ENCODE results near the gene HTR2B.
"Not testable (repeated sequence)": the region's sequence is repeated elsewhere in the genome, so short reads cannot be mapped to it uniquely, and the experiment has no call there.

Gene HTR2B

DNA sequence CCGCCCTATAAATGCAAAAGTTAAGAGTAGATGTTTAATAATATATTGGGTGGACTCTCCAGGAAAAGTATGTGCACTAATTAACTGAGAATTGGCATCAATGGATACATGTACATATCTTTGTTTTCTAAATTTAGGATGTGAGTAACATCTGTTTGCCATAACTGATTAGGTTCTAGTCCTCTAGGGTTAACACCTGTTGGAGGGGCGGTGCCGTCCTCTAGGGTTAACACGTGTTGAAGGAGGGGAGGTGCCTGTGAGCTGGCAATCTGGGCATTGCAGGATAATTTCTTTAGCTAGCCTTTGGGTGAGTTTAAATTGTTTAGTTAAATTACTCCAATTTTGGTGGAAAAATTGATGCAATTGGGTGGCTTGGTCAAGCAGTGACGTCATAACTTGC is 30.9 kb downstream of the HTR2B start:
- no peaks in the 10 kb centered on the region for H3K9me3 ChIP-seq (ENCODE audit: control insufficient read depth, insufficient read depth, low read depth, low read length)
- H3K27ac ChIP-seq (ENCODE audit: low read depth, low read length) = no peak overlapping the region
- H3K9ac ChIP-seq (ENCODE audit: low read length) = no peak overlapping the region
- H3K36me3 ChIP-seq (ENCODE audit: control insufficient read depth, insufficient read depth, low read length) = peaks cover 84% of the 10 kb centered on the region
- no peaks in the 10 kb centered on the region for H3K27me3 ChIP-seq (ENCODE audit: control insufficient read depth, insufficient read depth, low read length)
- H3K4me1 ChIP-seq (ENCODE audit: control insufficient read depth, insufficient read depth, low read length) = peaks cover 7% of the 10 kb centered on the region; the same call in 1 of the 2 replicates
- no peak overlapping the region for H3K4me3 ChIP-seq (ENCODE audit: low read depth, low read length)

DNA sequence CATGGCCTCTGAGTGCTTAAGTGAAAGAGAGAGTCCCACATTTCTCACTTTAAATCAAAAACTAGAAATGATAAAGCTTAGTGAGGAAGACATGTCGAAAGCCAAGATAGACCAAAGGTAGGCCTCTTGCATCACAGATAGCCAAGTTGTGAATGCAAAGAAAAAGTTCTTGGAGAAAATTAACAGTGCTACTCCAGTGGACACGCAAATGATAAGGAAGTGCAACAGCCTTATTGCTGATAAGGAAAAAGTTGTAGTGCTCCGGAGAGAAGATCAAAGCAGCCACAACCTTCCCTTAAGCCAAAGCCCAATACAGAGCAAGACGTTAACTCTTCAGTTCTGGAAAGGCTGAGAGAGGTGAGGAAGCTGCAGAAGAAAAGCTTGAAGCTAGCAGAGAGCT is 36.1 kb downstream of the HTR2B start:
- Histone ChIP-seq H3K4me1 (ENCODE audit: control insufficient read depth, insufficient read depth, low read length) (no peaks in the 10 kb centered on the region), H3K9ac (ENCODE audit: low read length) (no peak overlapping the region), H3K36me3 (ENCODE audit: control insufficient read depth, insufficient read depth, low read length) (peaks cover 95% of the 10 kb centered on the region), H3K27ac (ENCODE audit: low read depth, low read length) (no peak overlapping the region), H3K4me3 (ENCODE audit: low read depth, low read length) (no peak overlapping the region), H3K27me3 (ENCODE audit: control insufficient read depth, insufficient read depth, low read length) (no peaks in the 10 kb centered on the region), H3K9me3 (ENCODE audit: control insufficient read depth, insufficient read depth, low read depth, low read length) (no peaks in the 10 kb centered on the region)

GRCh38 chr2:231084565-231084964 is 40.3 kb downstream of the HTR2B start:
- H3K9ac ChIP-seq (ENCODE audit: low read length) = no peak overlapping the region
- H3K27me3 ChIP-seq (ENCODE audit: control insufficient read depth, insufficient read depth, low read length) = no peaks in the 10 kb centered on the region
- no peaks in the 10 kb centered on the region for H3K9me3 ChIP-seq (ENCODE audit: control insufficient read depth, insufficient read depth, low read depth, low read length)
- no peak overlapping the region for H3K4me3 ChIP-seq (ENCODE audit: low read depth, low read length)
- peaks cover 97% of the 10 kb centered on the region for H3K36me3 ChIP-seq (ENCODE audit: control insufficient read depth, insufficient read depth, low read length)
- no peak overlapping the region for H3K27ac ChIP-seq (ENCODE audit: low read depth, low read length)
- H3K4me1 ChIP-seq (ENCODE audit: control insufficient read depth, insufficient read depth, low read length) = no peaks in the 10 kb centered on the region

DNA sequence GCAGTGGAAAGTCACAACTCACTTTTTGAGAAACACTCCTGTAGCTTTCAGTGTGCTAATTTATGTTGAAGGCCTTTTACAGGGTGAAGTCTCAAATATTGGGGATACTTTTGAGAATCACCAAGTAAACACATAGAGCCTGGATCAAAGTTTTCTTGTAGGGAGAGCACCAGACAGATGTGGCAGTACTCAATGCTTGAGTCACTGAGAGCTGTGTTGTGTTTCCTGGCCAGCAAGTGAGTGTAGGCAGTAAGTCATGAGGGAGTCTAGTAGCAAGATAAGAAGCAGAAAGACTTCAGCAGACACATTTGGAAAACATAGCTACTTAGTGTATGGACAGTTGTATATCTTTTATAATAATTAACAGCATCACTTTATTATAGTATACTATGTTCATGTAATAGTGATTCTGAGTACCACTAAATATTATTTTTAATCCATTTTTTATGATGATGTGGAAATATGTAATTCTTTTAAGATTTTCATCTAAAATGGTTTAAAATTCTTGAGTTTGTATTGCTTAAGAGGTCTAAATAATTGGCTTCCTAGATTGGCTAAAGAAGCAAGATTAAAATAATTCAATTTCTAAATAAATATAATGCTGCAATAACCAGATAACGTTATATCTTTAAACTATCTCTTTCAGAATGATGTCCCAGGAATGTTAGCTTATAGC is 55.3 kb downstream of the HTR2B start:
- Histone ChIP-seq H3K27ac (ENCODE audit: low read depth, low read length) (no peak overlapping the region), H3K4me1 (ENCODE audit: control insufficient read depth, insufficient read depth, low read length) (no peaks in the 10 kb centered on the region), H3K27me3 (ENCODE audit: control insufficient read depth, insufficient read depth, low read length) (no peaks in the 10 kb centered on the region), H3K9ac (ENCODE audit: low read length) (no peak overlapping the region), H3K9me3 (ENCODE audit: control insufficient read depth, insufficient read depth, low read depth, low read length) (no peaks in the 10 kb centered on the region), H3K36me3 (ENCODE audit: control insufficient read depth, insufficient read depth, low read length) (peaks cover 92% of the 10 kb centered on the region), H3K4me3 (ENCODE audit: low read depth, low read length) (no peak overlapping the region)

DNA sequence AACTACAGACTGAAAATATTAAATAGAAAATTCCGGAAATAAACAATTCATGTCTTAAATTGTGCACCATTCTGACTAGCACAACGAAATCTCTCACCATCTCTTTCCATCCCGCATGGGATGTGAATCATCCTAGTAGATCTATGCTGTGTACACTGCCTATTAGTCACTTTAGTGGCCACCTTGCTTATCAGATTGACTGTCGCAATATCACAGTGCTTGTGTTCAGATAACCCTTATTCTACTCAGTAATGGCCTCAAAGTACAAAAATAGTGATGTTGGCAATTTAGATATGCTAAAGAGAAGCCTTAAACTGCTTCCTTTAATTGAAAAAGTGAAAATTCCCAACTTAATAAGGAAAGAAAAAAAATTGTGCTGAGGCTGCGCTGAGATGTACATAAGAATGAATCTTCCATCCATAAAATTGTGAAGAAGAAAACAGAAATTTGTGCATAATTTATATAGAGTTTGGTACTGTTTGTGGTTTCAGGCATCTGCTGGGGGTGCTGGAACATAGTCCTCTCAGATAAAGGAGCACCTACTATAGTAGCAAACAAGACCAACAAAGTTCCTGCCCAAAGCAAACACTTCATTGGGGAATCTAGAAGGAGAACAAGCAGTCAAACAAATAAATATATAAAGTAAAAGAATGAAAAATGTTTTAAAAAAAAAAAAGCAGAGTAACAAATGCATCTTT is 56.2 kb downstream of the HTR2B start:
- no peak overlapping the region for H3K27ac ChIP-seq (ENCODE audit: low read depth, low read length)

GRCh38 chr2:231067531-231067930 is 57.3 kb downstream of the HTR2B start:
- H3K4me3 ChIP-seq (ENCODE audit: low read depth, low read length); H3K27me3 ChIP-seq (ENCODE audit: control insufficient read depth, insufficient read depth, low read length); H3K9ac ChIP-seq (ENCODE audit: low read length); H3K9me3 ChIP-seq (ENCODE audit: control insufficient read depth, insufficient read depth, low read depth, low read length); H3K27ac ChIP-seq (ENCODE audit: low read depth, low read length); H3K4me1 ChIP-seq (ENCODE audit: control insufficient read depth, insufficient read depth, low read length): not testable (repeated sequence)
- peaks cover 97% of the 10 kb centered on the region for H3K36me3 ChIP-seq (ENCODE audit: control insufficient read depth, insufficient read depth, low read length)

More for the DNA sequence above, 56.2 kb downstream of the HTR2B start:
- no peaks in the 10 kb centered on the region for H3K9me3 ChIP-seq (ENCODE audit: control insufficient read depth, insufficient read depth, low read depth, low read length)
- H3K36me3 ChIP-seq (ENCODE audit: control insufficient read depth, insufficient read depth, low read length) = peaks cover 95% of the 10 kb centered on the region
- H3K27me3 ChIP-seq (ENCODE audit: control insufficient read depth, insufficient read depth, low read length) = no peaks in the 10 kb centered on the region
- H3K4me3 ChIP-seq (ENCODE audit: low read depth, low read length) = no peak overlapping the region
- no peak overlapping the region for H3K9ac ChIP-seq (ENCODE audit: low read length)
- H3K4me1 ChIP-seq (ENCODE audit: control insufficient read depth, insufficient read depth, low read length) = no peaks in the 10 kb centered on the region

GRCh38 chr2:231065966-231066365 is 58.9 kb downstream of the HTR2B start:
- Histone ChIP-seq H3K9me3 (ENCODE audit: control insufficient read depth, insufficient read depth, low read depth, low read length) (no peaks in the 10 kb centered on the region), H3K4me3 (ENCODE audit: low read depth, low read length) (no peak overlapping the region), H3K36me3 (ENCODE audit: control insufficient read depth, insufficient read depth, low read length) (peaks cover 97% of the 10 kb centered on the region)

DNA sequence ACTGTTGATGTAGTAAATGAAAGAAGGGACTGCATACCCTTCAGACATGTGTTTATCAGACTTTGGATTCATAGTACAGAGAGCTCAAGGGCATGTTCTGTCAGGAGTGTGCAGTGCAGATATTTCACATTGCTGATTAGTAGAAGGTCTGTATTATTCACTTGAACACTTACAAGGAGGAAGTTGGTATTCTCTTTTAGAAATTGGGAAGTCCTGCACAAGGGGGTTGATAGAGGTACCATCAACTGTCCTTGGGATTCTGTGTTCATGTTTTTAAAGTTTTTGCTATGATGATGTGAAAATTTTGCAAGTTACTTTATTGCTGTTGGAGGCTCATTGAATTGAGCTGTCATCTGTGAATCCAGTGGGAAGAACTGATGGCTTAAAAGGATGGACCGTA is 61.5 kb downstream of the HTR2B start:
- H3K4me3 ChIP-seq (ENCODE audit: low read depth, low read length) = no peak overlapping the region
- H3K27me3 ChIP-seq (ENCODE audit: control insufficient read depth, insufficient read depth, low read length) = no peaks in the 10 kb centered on the region
- H3K4me1 ChIP-seq (ENCODE audit: control insufficient read depth, insufficient read depth, low read length) = no peaks in the 10 kb centered on the region
- H3K36me3 ChIP-seq (ENCODE audit: control insufficient read depth, insufficient read depth, low read length) = peaks cover 78% of the 10 kb centered on the region
- no peak overlapping the region for H3K27ac ChIP-seq (ENCODE audit: low read depth, low read length)
- H3K9me3 ChIP-seq (ENCODE audit: control insufficient read depth, insufficient read depth, low read depth, low read length) = no peaks in the 10 kb centered on the region
- H3K9ac ChIP-seq (ENCODE audit: low read length) = no peak overlapping the region

More at GRCh38 chr2:231065966-231066365, 58.9 kb downstream of the HTR2B start:
- Histone ChIP-seq H3K27ac (ENCODE audit: low read depth, low read length) (no peak overlapping the region), H3K9ac (ENCODE audit: low read length) (no peak overlapping the region), H3K27me3 (ENCODE audit: control insufficient read depth, insufficient read depth, low read length) (no peaks in the 10 kb centered on the region), H3K4me1 (ENCODE audit: control insufficient read depth, insufficient read depth, low read length) (no peaks in the 10 kb centered on the region)

- H3K36me3 ChIP-seq (ENCODE audit: control insufficient read depth, insufficient read depth, low read length) = peaks cover 72% of the 10 kb centered on the region
- no peak overlapping the region for H3K9ac ChIP-seq (ENCODE audit: low read length)
- peaks cover 5% of the 10 kb centered on the region; the same call in 1 of the 2 replicates for H3K4me1 ChIP-seq (ENCODE audit: control insufficient read depth, insufficient read depth, low read length)
- no peaks in the 10 kb centered on the region for H3K27me3 ChIP-seq (ENCODE audit: control insufficient read depth, insufficient read depth, low read length)
- no peaks in the 10 kb centered on the region for H3K9me3 ChIP-seq (ENCODE audit: control insufficient read depth, insufficient read depth, low read depth, low read length)
- H3K4me3 ChIP-seq (ENCODE audit: low read depth, low read length) = no peak overlapping the region
- H3K27ac ChIP-seq (ENCODE audit: low read depth, low read length) = no peak overlapping the region
Measured at GRCh38 chr2:231062776-231063175, 62.1 kb downstream of the HTR2B start.

DNA sequence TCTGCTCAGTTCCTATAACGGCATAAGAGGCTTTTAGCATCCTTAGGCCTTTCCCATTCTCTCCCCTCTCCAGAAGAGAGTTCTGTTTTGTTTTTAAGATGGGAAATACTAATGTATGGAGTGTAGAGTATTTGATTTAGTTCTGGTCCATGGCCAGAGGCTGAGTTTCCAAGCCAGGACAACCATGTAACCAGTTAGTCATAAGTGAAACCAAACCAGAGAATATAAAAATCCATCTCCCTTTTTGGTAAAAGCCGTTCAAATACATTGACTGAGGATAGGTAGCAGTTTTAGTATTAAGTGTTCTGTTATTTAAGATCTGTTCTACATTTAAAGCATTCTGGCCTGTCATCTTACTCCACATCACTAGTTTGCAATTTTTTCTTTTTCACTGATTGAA is 65.1 kb downstream of the HTR2B start:
- H3K4me3 ChIP-seq (ENCODE audit: low read depth, low read length) = no peak overlapping the region
- no peaks in the 10 kb centered on the region for H3K27me3 ChIP-seq (ENCODE audit: control insufficient read depth, insufficient read depth, low read length)
- no peak overlapping the region for H3K9ac ChIP-seq (ENCODE audit: low read length)
- peaks cover 7% of the 10 kb centered on the region; the same call in 1 of the 2 replicates for H3K4me1 ChIP-seq (ENCODE audit: control insufficient read depth, insufficient read depth, low read length)
- H3K36me3 ChIP-seq (ENCODE audit: control insufficient read depth, insufficient read depth, low read length) = peaks cover 45% of the 10 kb centered on the region
- H3K9me3 ChIP-seq (ENCODE audit: control insufficient read depth, insufficient read depth, low read depth, low read length) = no peaks in the 10 kb centered on the region
- no peak overlapping the region for H3K27ac ChIP-seq (ENCODE audit: low read depth, low read length)

DNA sequence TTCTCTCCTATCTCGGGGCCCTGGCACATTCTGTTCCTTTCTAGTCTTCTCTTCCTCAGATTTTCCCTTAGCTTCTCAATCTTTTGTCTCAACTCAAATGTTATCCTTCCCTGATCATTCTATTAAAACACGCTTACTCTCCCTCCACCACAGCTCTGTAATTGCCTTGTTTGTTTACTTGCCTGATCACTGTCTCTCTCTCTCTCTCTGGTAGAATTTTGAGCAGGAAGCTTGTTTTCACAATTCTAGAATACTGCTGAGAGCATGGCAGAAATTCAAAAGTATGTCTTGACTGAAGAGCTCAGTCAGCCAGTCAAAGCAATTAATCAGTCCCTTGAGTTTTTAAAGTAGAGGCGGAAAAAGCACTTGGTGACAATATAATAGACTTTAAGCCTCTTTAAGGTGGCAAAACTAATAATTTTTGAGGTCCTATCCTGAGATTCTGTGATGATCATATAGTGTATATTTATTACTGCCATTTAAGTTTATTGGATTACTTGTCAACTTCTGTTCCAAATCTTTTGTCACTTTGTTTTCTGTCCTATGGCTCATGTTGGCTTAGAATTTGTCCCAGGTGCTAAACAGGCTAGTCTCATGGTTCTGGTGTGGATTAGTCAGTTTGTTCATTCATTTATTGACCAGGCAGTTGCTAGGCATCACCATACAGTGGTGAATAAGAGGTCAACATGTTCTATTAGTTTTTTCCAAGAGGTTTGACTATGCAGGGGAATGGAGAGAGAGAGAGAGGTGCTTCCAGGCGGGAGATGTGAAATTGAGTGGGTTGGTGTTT is 65.9 kb downstream of the HTR2B start:
- Histone ChIP-seq H3K36me3 (ENCODE audit: control insufficient read depth, insufficient read depth, low read length) (peaks cover 37% of the 10 kb centered on the region), H3K27me3 (ENCODE audit: control insufficient read depth, insufficient read depth, low read length) (peaks cover 7% of the 10 kb centered on the region), H3K4me1 (ENCODE audit: control insufficient read depth, insufficient read depth, low read length) (peaks cover 7% of the 10 kb centered on the region; the same call in 1 of the 2 replicates), H3K4me3 (ENCODE audit: low read depth, low read length) (no peak overlapping the region), H3K9ac (ENCODE audit: low read length) (no peak overlapping the region), H3K27ac (ENCODE audit: low read depth, low read length) (no peak overlapping the region), H3K9me3 (ENCODE audit: control insufficient read depth, insufficient read depth, low read depth, low read length) (no peaks in the 10 kb centered on the region)
